Measurements from ENCODE around the gene SHISA9.

SHISA9 gene

GRCh38 chr16:12971241-12971640 lies 69.8 kb downstream of the SHISA9 start:
- peak; percentile 42 for DNase-seq (ENCODE audit: low read depth)

DNA sequence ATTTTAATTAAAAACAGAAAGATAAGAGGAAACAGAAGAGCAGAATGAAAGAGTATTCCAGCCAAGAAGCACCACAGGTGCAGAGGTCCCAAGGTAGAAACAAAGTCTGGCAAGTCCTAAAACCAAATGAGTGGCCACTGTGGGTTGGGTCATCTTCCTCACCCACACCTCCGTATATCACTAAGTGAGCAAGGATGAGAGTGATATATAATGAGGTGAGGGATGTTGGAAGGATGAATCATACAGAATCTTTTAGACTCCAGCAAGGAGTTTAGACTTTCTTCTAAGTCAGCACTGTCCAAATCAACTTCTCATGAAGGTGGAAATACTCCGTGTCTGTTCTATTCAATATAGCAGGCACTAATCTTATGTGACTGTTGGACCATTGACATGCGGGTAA lies 70.8 kb downstream of the SHISA9 start:
- no peak for DNase-seq (ENCODE audit: low read depth)
- no peak overlapping the region for H3K4me3 ChIP-seq (ENCODE audit: low read length)
- no peak for TF ChIP-seq CTCF (IDR thresholded peaks at IDR 0.05; ENCODE audit: insufficient read depth, low read depth, low read length, missing control alignments)

More at GRCh38 chr16:12971241-12971640, 69.8 kb downstream of the SHISA9 start:
- no peak overlapping the region for H3K4me3 ChIP-seq (ENCODE audit: low read length)
- TF ChIP-seq CTCF (IDR thresholded peaks at IDR 0.05; ENCODE audit: insufficient read depth, low read depth, low read length, missing control alignments), result no peak

DNA sequence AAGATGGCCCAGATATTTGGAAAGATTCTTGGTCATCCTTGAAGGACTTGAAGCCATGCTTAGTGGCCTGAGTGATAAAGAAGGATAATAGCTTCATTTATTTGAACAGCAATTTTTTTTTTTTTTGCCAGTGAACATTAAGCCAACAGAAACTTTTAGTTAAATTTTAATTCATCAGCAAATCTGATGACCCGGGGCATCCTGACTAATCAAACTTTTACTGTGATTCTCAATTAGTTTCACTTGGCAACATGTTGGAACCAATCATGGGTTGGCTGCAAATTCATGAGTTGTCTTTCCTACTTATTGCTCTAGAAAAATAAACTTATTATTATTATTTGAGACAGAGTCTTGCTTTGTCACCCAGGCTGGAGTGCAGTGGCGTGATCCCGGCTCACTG lies 74.4 kb downstream of the SHISA9 start:
- no peak for TF ChIP-seq CTCF (IDR thresholded peaks at IDR 0.05; ENCODE audit: insufficient read depth, low read depth, low read length, missing control alignments)
- no peak overlapping the region for H3K4me3 ChIP-seq (ENCODE audit: low read length)
- no peak for DNase-seq (ENCODE audit: low read depth)

DNA sequence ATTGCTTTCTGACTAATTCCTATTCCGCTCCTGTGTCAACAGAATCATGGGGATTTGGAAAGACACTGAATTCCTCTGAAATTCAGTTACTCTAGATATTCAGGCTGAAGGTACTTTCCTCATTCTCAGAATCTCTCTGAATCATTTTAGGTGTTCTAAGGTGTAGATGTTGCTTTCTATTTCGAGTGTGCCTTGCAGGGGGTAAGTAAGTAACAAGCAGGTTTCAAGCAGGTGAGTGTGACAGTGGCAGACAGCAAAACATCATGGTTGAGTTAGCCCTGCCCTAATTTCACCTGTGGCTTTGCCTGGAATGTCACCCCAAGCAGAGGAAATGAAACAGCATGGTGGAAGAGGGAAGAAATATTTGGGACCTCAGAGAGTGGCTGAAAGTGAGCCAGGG lies 75.1 kb downstream of the SHISA9 start:
- H3K4me3 ChIP-seq (ENCODE audit: low read length), result no peak overlapping the region
- no peak for TF ChIP-seq CTCF (IDR thresholded peaks at IDR 0.05; ENCODE audit: insufficient read depth, low read depth, low read length, missing control alignments)
- DNase-seq (ENCODE audit: low read depth), result no peak

- H3K4me3 ChIP-seq (ENCODE audit: low read length), result no peak overlapping the region
- no peak for TF ChIP-seq CTCF (IDR thresholded peaks at IDR 0.05; ENCODE audit: insufficient read depth, low read depth, low read length, missing control alignments)
- DNase-seq (ENCODE audit: low read depth), result no peak
These were observed 75.5 kb downstream of the SHISA9 start for GRCh38 chr16:12976936-12977335.

DNA sequence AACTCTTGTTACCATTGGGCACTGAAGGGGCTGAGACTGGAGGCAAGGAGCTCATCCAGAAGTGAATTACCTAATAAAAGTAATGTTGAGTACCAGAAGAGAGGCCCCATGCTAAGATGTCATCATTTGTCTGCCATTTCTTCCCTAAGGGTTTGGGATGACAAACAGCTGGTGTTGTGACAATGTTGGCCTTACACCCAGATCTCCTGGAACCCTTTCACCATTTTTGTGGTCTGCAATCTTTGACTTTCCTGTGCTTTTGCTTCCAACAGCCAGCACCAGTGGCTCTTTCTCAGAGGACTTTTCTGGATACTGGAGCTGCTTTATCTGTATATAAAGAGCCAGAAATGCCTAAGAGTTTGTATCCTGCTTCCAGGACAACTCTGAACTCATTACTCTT lies 84.1 kb downstream of the SHISA9 start:
- no peak for TF ChIP-seq CTCF (IDR thresholded peaks at IDR 0.05; ENCODE audit: insufficient read depth, low read depth, low read length, missing control alignments)
- no peak for DNase-seq (ENCODE audit: low read depth)
- H3K4me3 ChIP-seq (ENCODE audit: low read length), result no peak overlapping the region

DNA sequence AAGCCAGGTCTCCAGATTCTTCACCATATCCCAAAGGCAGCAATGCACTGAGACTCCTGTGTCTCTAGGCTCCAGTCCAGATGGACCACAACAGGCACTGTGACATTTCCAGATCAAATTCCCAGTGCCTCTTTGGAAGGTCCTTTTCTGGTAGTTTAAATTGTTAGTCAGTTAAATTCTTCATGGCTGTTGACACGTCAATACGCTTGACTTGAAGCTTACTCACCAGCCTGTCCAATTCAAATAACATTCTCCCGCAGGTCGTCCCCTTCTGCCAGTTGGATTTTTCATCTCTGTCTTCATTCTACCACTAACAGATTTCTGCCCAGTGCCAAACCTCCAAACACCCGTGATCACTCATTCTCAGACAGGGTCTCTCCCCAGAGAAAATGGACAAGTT lies 86.7 kb downstream of the SHISA9 start:
- H3K4me3 ChIP-seq (ENCODE audit: low read length), result no peak overlapping the region
- no peak for DNase-seq (ENCODE audit: low read depth)
- no peak for TF ChIP-seq CTCF (IDR thresholded peaks at IDR 0.05; ENCODE audit: insufficient read depth, low read depth, low read length, missing control alignments)

Data from epithelial cell of esophagus (primary cell).